ENCODE measurements around the gene TSHR. TPM values are rescaled to one million over a fixed set of nuclear protein-coding genes. Genes with fewer than 3 reads are reported as not detected.

Gene TSHR
- total RNA-seq, 2 donors from 2014 or later, result 0.58 TPM; not detected in 1

DNA sequence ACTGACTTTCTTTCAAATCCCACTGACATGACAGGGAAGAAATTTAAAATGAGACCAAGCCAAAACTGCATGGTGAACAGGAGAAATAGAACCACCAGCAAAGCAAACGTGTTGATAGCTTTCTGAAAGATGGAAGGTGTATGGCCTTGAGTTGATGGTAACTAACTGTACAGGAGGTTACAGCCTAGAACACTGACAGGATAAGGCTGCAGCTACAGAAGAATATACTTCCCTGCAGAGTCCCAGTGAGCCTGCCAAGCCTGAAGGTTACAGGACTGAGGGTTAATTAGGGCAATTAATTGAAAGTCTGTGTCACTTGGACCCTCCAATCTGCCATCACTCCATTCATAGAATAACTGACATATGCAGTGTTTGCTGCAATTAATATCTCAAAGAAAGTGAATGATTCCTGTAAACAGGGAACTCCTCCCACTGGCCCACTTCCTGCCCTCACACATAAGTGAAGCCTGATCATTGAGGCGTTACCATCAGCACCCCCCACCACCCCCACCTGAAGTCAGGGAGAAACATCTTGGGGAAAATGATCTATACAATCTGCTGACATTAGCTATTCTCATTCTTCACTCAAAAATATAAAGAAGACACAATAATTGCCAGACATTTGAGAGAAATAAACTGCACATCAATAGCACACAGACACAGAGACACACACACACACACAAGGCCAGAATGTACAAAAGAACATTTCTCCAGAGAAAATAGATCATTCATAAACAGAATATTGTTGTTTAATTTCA lies 191.9 kb downstream of the TSHR start:
- no peaks in the 10 kb centered on the region for H3K9me3 ChIP-seq (ENCODE audit: control insufficient read depth, low read length)
- peaks cover 21% of the 10 kb centered on the region for H3K4me1 Mint-ChIP-seq
- H3K36me3 Mint-ChIP-seq (ENCODE audit: low read depth), result no peaks in the 10 kb centered on the region
- no peak overlapping the region for H3K27ac ChIP-seq (ENCODE audit: low read depth, low read length)
- H3K27me3 Mint-ChIP-seq (ENCODE audit: insufficient read depth), result peaks cover 6% of the 10 kb centered on the region
- peak overlapping the region; percentile 2 for H3K4me3 ChIP-seq (ENCODE audit: low read length)
- WGBS, 2 experiments (ENCODE audit: insufficient coverage in 1 of 2, insufficient read length in 1 of 2), result 85 to 88% methylated on average over 1 to 2 of the region's 2 CpGs
- H3K27ac Mint-ChIP-seq, result no peak overlapping the region
- H3K36me3 ChIP-seq (ENCODE audit: control insufficient read depth, insufficient read depth, low read length), result no peaks in the 10 kb centered on the region
- TF ChIP-seq, protein P1, sequence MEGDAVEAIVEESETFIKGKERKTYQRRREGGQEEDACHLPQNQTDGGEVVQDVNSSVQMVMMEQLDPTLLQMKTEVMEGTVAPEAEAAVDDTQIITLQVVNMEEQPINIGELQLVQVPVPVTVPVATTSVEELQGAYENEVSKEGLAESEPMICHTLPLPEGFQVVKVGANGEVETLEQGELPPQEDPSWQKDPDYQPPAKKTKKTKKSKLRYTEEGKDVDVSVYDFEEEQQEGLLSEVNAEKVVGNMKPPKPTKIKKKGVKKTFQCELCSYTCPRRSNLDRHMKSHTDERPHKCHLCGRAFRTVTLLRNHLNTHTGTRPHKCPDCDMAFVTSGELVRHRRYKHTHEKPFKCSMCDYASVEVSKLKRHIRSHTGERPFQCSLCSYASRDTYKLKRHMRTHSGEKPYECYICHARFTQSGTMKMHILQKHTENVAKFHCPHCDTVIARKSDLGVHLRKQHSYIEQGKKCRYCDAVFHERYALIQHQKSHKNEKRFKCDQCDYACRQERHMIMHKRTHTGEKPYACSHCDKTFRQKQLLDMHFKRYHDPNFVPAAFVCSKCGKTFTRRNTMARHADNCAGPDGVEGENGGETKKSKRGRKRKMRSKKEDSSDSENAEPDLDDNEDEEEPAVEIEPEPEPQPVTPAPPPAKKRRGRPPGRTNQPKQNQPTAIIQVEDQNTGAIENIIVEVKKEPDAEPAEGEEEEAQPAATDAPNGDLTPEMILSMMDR (conservative IDR thresholded peaks at IDR 0.05), result no peak
- H3K9ac ChIP-seq (ENCODE audit: extremely low read depth, low read length, poor library complexity, severe bottlenecking), result no peak overlapping the region
- peaks cover 5% of the 10 kb centered on the region for H3K4me1 ChIP-seq (ENCODE audit: control insufficient read depth, insufficient read depth, low read length)
- no peak for DNase-seq
- peaks cover 5% of the 10 kb centered on the region for H3K27me3 ChIP-seq (ENCODE audit: control insufficient read depth, insufficient read depth, low read length, poor library complexity, severe bottlenecking)
- H3K9me3 Mint-ChIP-seq, result no peaks in the 10 kb centered on the region
- no peak overlapping the region for H3K4me3 Mint-ChIP-seq

DNA sequence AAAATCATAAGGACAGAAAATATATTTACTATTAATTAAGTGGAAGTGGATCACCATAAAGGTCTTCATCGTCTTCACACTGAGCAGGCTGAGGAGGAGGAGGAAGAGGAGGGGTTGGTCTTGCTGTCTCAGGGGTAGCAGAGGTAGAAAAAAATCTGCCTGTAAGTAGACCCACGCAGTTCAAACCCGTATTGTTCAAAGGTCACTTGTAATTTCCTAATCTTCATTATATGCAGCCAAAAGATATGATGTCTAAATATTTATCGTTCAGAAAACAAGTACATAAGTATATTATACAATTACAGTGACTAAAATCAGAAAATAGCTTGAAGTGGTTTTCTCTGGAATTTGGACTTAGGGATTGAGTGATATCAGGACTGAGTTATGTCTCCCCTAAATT lies 193.2 kb downstream of the TSHR start:
- Mint-ChIP-seq H3K27ac (no peak overlapping the region), H3K36me3 (ENCODE audit: low read depth) (no peaks in the 10 kb centered on the region), H3K4me3 (no peak overlapping the region), H3K27me3 (ENCODE audit: insufficient read depth) (peaks cover 11% of the 10 kb centered on the region), H3K4me1 (peaks cover 21% of the 10 kb centered on the region), H3K9me3 (no peaks in the 10 kb centered on the region)
- Histone ChIP-seq H3K27me3 (ENCODE audit: control insufficient read depth, insufficient read depth, low read length, poor library complexity, severe bottlenecking) (peaks cover 5% of the 10 kb centered on the region), H3K9ac (ENCODE audit: extremely low read depth, low read length, poor library complexity, severe bottlenecking) (no peak overlapping the region), H3K9me3 (ENCODE audit: control insufficient read depth, low read length) (no peaks in the 10 kb centered on the region), H3K27ac (ENCODE audit: low read depth, low read length) (no peak overlapping the region), H3K4me1 (ENCODE audit: control insufficient read depth, insufficient read depth, low read length) (peaks cover 5% of the 10 kb centered on the region), H3K36me3 (ENCODE audit: control insufficient read depth, insufficient read depth, low read length) (no peaks in the 10 kb centered on the region), H3K4me3 (ENCODE audit: low read length) (no peak overlapping the region)
- 92% methylated on average over 2 of the region's 4 CpGs; no CpG with 5 or more reads in 1 of the 2 experiments for WGBS, 2 experiments (ENCODE audit: insufficient coverage in 1 of 2, insufficient read length in 1 of 2)
- no peak for DNase-seq
- TF ChIP-seq, protein P1 (conservative IDR thresholded peaks at IDR 0.05), result no peak

DNA sequence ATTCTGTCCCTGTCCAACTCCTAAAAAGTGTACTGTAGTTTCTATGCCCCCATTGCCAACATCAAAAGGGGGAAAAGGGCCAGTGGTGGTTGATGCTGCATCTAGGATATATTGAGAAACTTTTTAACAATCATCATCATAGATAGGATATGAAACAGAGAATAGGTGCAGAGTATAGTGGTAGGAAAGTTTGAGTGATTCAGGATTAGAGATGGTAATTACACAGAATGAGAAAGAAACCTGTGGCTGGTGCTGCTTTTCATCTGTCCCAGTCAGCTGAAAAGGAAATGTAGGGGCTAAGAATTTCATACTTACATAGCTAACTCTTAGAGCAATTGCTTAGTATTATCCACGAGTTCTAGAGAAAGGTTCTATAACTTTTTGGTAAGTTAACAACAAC lies 197.8 kb downstream of the TSHR start:
- H3K27ac ChIP-seq (ENCODE audit: low read depth, low read length), result no peak overlapping the region
- TF ChIP-seq, protein P1 (conservative IDR thresholded peaks at IDR 0.05), result no peak
- no peaks in the 10 kb centered on the region for H3K9me3 ChIP-seq (ENCODE audit: control insufficient read depth, low read length)
- H3K4me1 ChIP-seq (ENCODE audit: control insufficient read depth, insufficient read depth, low read length), result no peaks in the 10 kb centered on the region
- no peaks in the 10 kb centered on the region for H3K27me3 ChIP-seq (ENCODE audit: control insufficient read depth, insufficient read depth, low read length, poor library complexity, severe bottlenecking)
- no peaks in the 10 kb centered on the region for H3K36me3 ChIP-seq (ENCODE audit: control insufficient read depth, insufficient read depth, low read length)
- no peak for DNase-seq
- 80 to 92% methylated on average over 1 of the region's 1 CpG for WGBS, 2 experiments (ENCODE audit: insufficient coverage in 1 of 2, insufficient read length in 1 of 2)
- Mint-ChIP-seq H3K4me3 (no peak overlapping the region), H3K27me3 (ENCODE audit: insufficient read depth) (peaks cover 9% of the 10 kb centered on the region), H3K4me1 (no peaks in the 10 kb centered on the region), H3K27ac (no peak overlapping the region), H3K9me3 (no peaks in the 10 kb centered on the region), H3K36me3 (ENCODE audit: low read depth) (no peaks in the 10 kb centered on the region)
- no peak overlapping the region for H3K4me3 ChIP-seq (ENCODE audit: low read length)
- H3K9ac ChIP-seq (ENCODE audit: extremely low read depth, low read length, poor library complexity, severe bottlenecking), result no peak overlapping the region

All from endodermal cell (in vitro differentiated cells).